MM.1S (cell line): ENCODE results near the gene NOD2.

Experiments used
- DNase-seq: peaks from one replicate; pipeline ENCODE4 v3.0.0-alpha.2; 2015
- H2AFZ ChIP-seq: fragments of 300-600 bp; sonication (generic); 2 replicates; pipeline ENCODE4 v1.6.0; 2016; ENCODE audit warnings: antibody characterized with exemption, low read length
- H3F3A ChIP-seq: fragments of 300-600 bp; sonication (generic); 2 replicates; pipeline ENCODE4 v1.6.1; 2016; ENCODE audit warnings: mild to moderate bottlenecking, antibody characterized with exemption, low read length, moderate library complexity, mixed read lengths; ENCODE audit not compliant: insufficient read depth
- H3K27ac ChIP-seq: fragments of 300-600 bp; sonication (generic); 2 replicates; pipeline ENCODE4 v1.5.1; 2016; ENCODE audit warnings: mild to moderate bottlenecking, low read length
- H3K27me3 ChIP-seq: fragments of 300-600 bp; sonication (generic); replicated peaks from 2 replicates; pipeline ENCODE4 v1.6.0; 2016; ENCODE audit warnings: low read length; ENCODE audit not compliant: insufficient read depth
- H3K36me3 ChIP-seq: fragments of 300-600 bp; sonication (generic); replicated peaks from 2 replicates; pipeline ENCODE4 v1.6.1; 2016; ENCODE audit warnings: mild to moderate bottlenecking, low read length, mixed read lengths; ENCODE audit not compliant: insufficient read depth
- H3K4me1 ChIP-seq: fragments of 300-600 bp; sonication (generic); 2 replicates; pipeline ENCODE4 v1.6.1; 2016; ENCODE audit warnings: low read length, mixed read lengths
- H3K4me2 ChIP-seq: fragments of 300-600 bp; sonication (generic); 2 replicates; pipeline ENCODE4 v1.6.0; 2016; ENCODE audit warnings: low read depth, low read length
- H3K4me3 ChIP-seq: fragments of 300-600 bp; sonication (generic); 2 replicates; pipeline ENCODE4 v1.5.1; 2016; ENCODE audit warnings: low read length, mixed read lengths
- H3K79me2 ChIP-seq: fragments of 300-600 bp; sonication (generic); 2 replicates; pipeline ENCODE4 v1.6.1; 2016; ENCODE audit warnings: mixed run types, low read length, mixed read lengths
- H3K9ac ChIP-seq: fragments of 300-600 bp; sonication (generic); 2 replicates; pipeline ENCODE4 v1.6.1; 2016; ENCODE audit warnings: low read length, mixed read lengths
- H3K9me2 ChIP-seq: fragments of 300-600 bp; sonication (generic); replicated peaks from 2 replicates; pipeline ENCODE4 v1.6.1; 2016; ENCODE audit warnings: mild to moderate bottlenecking, low read length, mixed read lengths; ENCODE audit not compliant: insufficient read depth
- H3K9me3 ChIP-seq: fragments of 300-600 bp; sonication (generic); replicated peaks from 2 replicates; pipeline ENCODE4 v1.6.1; 2016; ENCODE audit warnings: mild to moderate bottlenecking, low read length, mixed read lengths; ENCODE audit not compliant: insufficient read depth
- H4K20me1 ChIP-seq: fragments of 300-600 bp; sonication (generic); 2 replicates; pipeline ENCODE4 v1.6.1; 2016; ENCODE audit warnings: mild to moderate bottlenecking, low read length, moderate library complexity, mixed read lengths; ENCODE audit not compliant: insufficient read depth
- CTCF ChIP-seq: fragments of 300-600 bp; sonication (generic); IDR thresholded peaks from 2 replicates; pipeline ENCODE4 v1.5.1; 2016; ENCODE audit warnings: antibody characterized with exemption, low read length, mixed read lengths
- EZH2 ChIP-seq: fragments of 300-600 bp; sonication (generic); optimal IDR thresholded peaks from 2 replicates; pipeline ENCODE3; 2017; ENCODE audit warnings: low read depth, mild to moderate bottlenecking, antibody characterized with exemption, low read length, mixed read lengths
- EZH2phosphoT487 ChIP-seq: fragments of 300-600 bp; sonication (generic); IDR thresholded peaks from 2 replicates; pipeline ENCODE4 v1.6.1; 2018; ENCODE audit warnings: antibody characterized with exemption, low read length

The NOD2 gene

DNA sequence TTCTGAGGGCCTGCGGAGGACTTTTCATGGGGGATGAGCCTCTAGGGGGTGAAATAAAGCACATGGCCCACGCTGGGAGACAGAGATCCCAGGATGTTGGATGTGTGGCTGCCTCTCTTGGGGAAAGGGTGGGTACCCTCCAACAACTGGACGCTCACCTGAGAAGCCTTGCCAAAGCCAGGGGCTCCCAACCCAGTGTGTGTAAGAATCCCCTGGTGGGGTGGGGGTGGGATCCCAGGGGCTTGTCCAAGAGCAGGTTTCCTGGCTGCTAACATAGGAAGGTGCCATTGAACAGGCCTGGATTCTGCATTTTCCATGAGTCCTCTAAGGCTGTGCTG, 12.9 kb upstream of the NOD2 start:
- H3K9ac ChIP-seq: peak overlapping the region; percentile 62
- H3K36me3 ChIP-seq: 0 out of 2 replicates have a peak, but pooled peaks cover 4% of the 10 kb centered on the region
- no peaks in the 10 kb centered on the region for H3K9me2 ChIP-seq
- no peak for TF ChIP-seq EZH2
- TF ChIP-seq EZH2phosphoT487: no peak
- no peak for TF ChIP-seq CTCF
- no peaks in the 10 kb centered on the region for H4K20me1 ChIP-seq
- peaks cover 25% of the 10 kb centered on the region for H3F3A ChIP-seq
- H3K4me1 ChIP-seq: peaks cover 43% of the 10 kb centered on the region
- no peak overlapping the region for H2AFZ ChIP-seq
- peaks cover 35% of the 10 kb centered on the region for H3K79me2 ChIP-seq
- H3K4me3 ChIP-seq: peak overlapping the region; percentile 68
- DNase-seq: no peak
- H3K9me3 ChIP-seq: no peaks in the 10 kb centered on the region
- H3K4me2 ChIP-seq: peak overlapping the region; percentile 85
- peak overlapping the region; percentile 50; the same call in 1 of the 2 replicates for H3K27ac ChIP-seq
- H3K27me3 ChIP-seq: no peaks in the 10 kb centered on the region

DNA sequence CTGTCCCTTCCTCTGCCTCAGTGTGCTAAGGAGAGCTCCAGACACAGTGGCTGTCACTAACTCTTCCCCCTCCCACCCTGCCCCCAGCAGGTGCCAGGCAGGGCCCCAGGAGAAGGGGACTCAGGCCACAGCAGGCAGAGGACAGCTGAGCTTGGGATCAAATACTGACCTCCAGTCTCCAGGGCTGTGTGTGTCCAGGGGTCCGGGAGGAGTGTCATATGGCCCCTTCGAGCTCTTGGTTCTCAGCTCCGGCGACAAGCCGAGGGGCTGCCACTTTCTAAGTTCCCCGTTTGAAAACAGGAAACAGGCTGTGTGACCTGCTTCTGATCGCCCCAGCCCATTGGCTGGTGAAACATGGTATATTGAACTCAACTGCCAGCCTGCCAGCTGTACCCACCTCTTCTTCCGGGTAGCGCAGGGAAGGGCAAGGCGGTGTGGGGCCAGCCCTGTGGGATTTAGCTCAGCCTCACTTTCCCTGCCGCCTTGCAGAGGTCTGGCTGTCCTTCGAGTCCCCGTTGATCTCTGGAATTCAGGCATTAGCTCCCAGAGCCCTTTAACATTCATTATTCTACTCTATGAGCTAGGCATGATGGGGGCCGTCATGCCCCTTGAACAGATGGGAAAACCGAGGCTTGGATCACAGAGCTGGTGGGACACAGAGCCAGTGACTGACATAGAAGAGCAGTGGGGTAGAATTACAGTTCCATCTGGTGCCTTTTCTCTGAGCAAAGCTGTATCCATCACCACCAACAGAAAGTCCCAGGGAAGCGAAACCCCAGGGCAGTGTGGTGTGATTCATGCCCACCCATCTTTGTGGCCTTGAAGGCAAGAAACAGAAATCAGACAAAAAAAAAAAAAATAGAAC, 12.2 kb upstream of the NOD2 start, which contains the start of gene SNX20:
TSS of gene SNX20 (minus strand) at position 292 of the 865 bp plus-strand sequence. CDS start 3,786 bp downstream, outside the sequence.
- peaks cover 35% of the 10 kb centered on the region for H3K79me2 ChIP-seq
- peak; percentile 82 for DNase-seq
- H3F3A ChIP-seq: peaks cover 32% of the 10 kb centered on the region
- H3K36me3 ChIP-seq: 0 out of 2 replicates have a peak, but pooled peaks cover 1% of the 10 kb centered on the region
- peak within 1 kb of the TSS; percentile 50; the same call in 1 of the 2 replicates for H3K27ac ChIP-seq
- H2AFZ ChIP-seq: peak within 1 kb of the TSS; percentile 59
- peaks cover 50% of the 10 kb centered on the region for H3K4me1 ChIP-seq
- peak within 1 kb of the TSS; percentile 62 for H3K9ac ChIP-seq
- peak within 1 kb of the TSS; percentile 68 for H3K4me3 ChIP-seq
- no peaks in the 10 kb centered on the region for H3K9me2 ChIP-seq
- peak within 1 kb of the TSS; percentile 85 for H3K4me2 ChIP-seq
- no peaks in the 10 kb centered on the region for H4K20me1 ChIP-seq
- H3K27me3 ChIP-seq: no peaks in the 10 kb centered on the region
- no peak for TF ChIP-seq EZH2
- no peak for TF ChIP-seq EZH2phosphoT487
- no peak for TF ChIP-seq CTCF
- no peaks in the 10 kb centered on the region for H3K9me3 ChIP-seq

DNA sequence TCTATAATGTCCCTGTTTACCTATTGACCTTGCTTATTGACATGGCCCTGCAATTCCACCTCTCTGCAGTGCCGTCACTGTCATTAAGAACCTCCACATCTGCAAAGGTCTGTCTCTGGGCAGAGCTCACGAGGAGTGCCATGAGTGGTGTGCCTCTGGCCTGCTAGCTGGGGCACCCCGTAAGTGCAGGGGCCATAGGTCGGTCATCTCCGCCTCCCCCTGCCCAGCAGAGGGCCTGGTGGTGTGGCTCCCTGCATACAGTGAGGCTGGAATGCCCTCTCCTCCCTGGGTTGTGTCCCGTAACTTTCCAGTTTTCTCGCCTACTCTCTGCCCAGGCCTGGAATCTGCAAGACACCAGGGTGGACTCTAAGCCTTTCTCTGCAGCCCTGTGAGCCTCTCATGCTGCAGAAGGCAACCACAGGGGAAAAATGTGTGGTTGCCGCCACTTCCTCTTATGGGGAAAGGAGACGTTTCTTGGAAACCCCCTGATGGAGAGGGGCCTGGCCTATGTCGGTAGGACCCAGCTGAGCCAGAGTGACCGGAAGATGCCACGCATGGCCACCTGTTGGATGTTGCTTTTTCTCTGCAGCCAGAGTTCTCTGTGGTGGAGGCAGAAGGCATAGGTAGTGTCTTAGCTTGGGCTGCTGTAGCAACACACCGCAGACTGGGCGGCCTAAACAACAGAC, 9.6 kb upstream of the NOD2 start:
- TF ChIP-seq EZH2 (no peak), CTCF (0 out of 2 replicates have a peak, but pooled peaks have one; percentile 2)
- no peaks in the 10 kb centered on the region for H3K36me3 ChIP-seq
- DNase-seq: peak; percentile 88
- H4K20me1 ChIP-seq: no peaks in the 10 kb centered on the region
- peaks cover 76% of the 10 kb centered on the region for H3K4me1 ChIP-seq
- no peak overlapping the region for H3K4me3 ChIP-seq
- H3F3A ChIP-seq: peaks cover 41% of the 10 kb centered on the region
- H3K9ac ChIP-seq: no peak overlapping the region
- no peaks in the 10 kb centered on the region for H3K9me3 ChIP-seq
- peaks cover 28% of the 10 kb centered on the region for H3K79me2 ChIP-seq
- H3K27me3 ChIP-seq: no peaks in the 10 kb centered on the region
- H2AFZ ChIP-seq: peak overlapping the region; percentile 24
- H3K9me2 ChIP-seq: no peaks in the 10 kb centered on the region
- peak overlapping the region; percentile 96 for H3K27ac ChIP-seq
- H3K4me2 ChIP-seq: peak overlapping the region; percentile 33; the same call in 1 of the 2 replicates
